NCI-H187 treated with DMSO at 0.1 percent for 48 hours (cell line): ENCODE data around the gene CD1E.
"Not testable (repeated sequence)": the region's sequence is repeated elsewhere in the genome, so short reads cannot be mapped to it uniquely, and the experiment has no call there.

Experiments
- DNase-seq: peaks from one replicate; lab custom pipeline; 2025; lab: John Stamatoyannopoulos, UW

CD1E gene

GRCh38 chr1:158362941-158363340, 9.2 kb downstream of the CD1E start:
- no peak for DNase-seq

- no peak for DNase-seq
These were observed 13.1 kb downstream of the CD1E start for GRCh38 chr1:158366783-158367182.

- no peak for DNase-seq
These were observed 17.7 kb downstream of the CD1E start for GRCh38 chr1:158371188-158371953.

GRCh38 chr1:158374101-158374500, 20.4 kb downstream of the CD1E start:
- not testable (repeated sequence) for DNase-seq

GRCh38 chr1:158374860-158375259, 21.2 kb downstream of the CD1E start:
- DNase-seq = no peak

GRCh38 chr1:158390331-158390730, 36.6 kb downstream of the CD1E start:
- no peak for DNase-seq

- no peak for DNase-seq
These were observed 37.4 kb downstream of the CD1E start for GRCh38 chr1:158391099-158391498.

- no peak for DNase-seq
These were observed 39.8 kb downstream of the CD1E start for GRCh38 chr1:158393476-158393875.

- no peak for DNase-seq
These were observed 43.0 kb downstream of the CD1E start for GRCh38 chr1:158396646-158397045.

- DNase-seq = no peak
These were observed 45.3 kb downstream of the CD1E start, which contains the start of gene OR10T2 for GRCh38 chr1:158398818-158399514. OR10T2 (minus strand) TSS chr1:158399466; CDS start chr1:158399466, 0 bp downstream.

- no peak for DNase-seq
These were observed 47.2 kb downstream of the CD1E start for GRCh38 chr1:158400871-158401270.

- no peak for DNase-seq
These were observed 53.4 kb downstream of the CD1E start for GRCh38 chr1:158407092-158407491.
